Neuronal stem cell (in vitro differentiated cells): ENCODE data around the gene TPK1.

Source experiments
- DNase-seq: peaks from one replicate; pipeline ENCODE4 v3.0.0-alpha.2; 2013; ENCODE audit warnings: low spot score
- H2AFZ ChIP-seq: one replicate; pipeline ENCODE4 v1.6.1; 2013; ENCODE audit warnings: mild to moderate bottlenecking, low read length, inconsistent platforms
- H2AK5ac ChIP-seq: 2 replicates; pipeline ENCODE4 v1.6.1; 2013; ENCODE audit warnings: low read depth, mild to moderate bottlenecking, inconsistent platforms, low read length, moderate library complexity, mixed read lengths
- H2BK120ac ChIP-seq: 2 replicates; pipeline ENCODE4 v1.6.1; 2013; ENCODE audit warnings: low read depth, mild to moderate bottlenecking, inconsistent platforms, low read length, moderate library complexity, mixed read lengths
- H2BK12ac ChIP-seq: one replicate; pipeline ENCODE4 v1.6.1; 2013; ENCODE audit warnings: low read length, inconsistent platforms
- H2BK15ac ChIP-seq: 2 replicates; pipeline ENCODE4 v1.6.1; 2013; ENCODE audit warnings: mild to moderate bottlenecking, low read length, inconsistent platforms, mixed read lengths
- H2BK5ac ChIP-seq: one replicate; pipeline ENCODE4 v1.6.1; 2013; ENCODE audit warnings: inconsistent platforms, mild to moderate bottlenecking, low read length, moderate library complexity
- H3K14ac ChIP-seq: one replicate; pipeline ENCODE4 v1.6.1; 2013; ENCODE audit warnings: low read length, inconsistent platforms
- H3K18ac ChIP-seq: 2 replicates; pipeline ENCODE4 v1.6.1; 2013; ENCODE audit warnings: low read length, inconsistent platforms
- H3K23ac ChIP-seq: 2 replicates; pipeline ENCODE4 v1.6.1; 2013; ENCODE audit warnings: low read depth, mild to moderate bottlenecking, mixed read lengths, low read length, inconsistent platforms; ENCODE audit not compliant: poor library complexity
- H3K27ac ChIP-seq: replicated peaks from 3 replicates; pipeline ENCODE4 v1.5.1; 2013; ENCODE audit warnings: low read length, inconsistent platforms
- H3K27me3 ChIP-seq, 3 experiments: 2 replicates each; pipeline ENCODE4 v1.6.1; 2013; ENCODE audit warnings: low read length in 3 of 3, mild to moderate bottlenecking in 2 of 3, inconsistent platforms in 1 of 3, low read depth in 1 of 3, mixed read lengths in 1 of 3, moderate library complexity in 1 of 3; ENCODE audit not compliant: control insufficient read depth in 3 of 3, insufficient read depth in 3 of 3
- H3K36me3 ChIP-seq, 2 donors: replicated peaks in 1 of 2; 2 replicates each; pipeline ENCODE4 v1.6.1; 2013; ENCODE audit warnings: low read length in 2 of 2; ENCODE audit not compliant: control insufficient read depth in 2 of 2, insufficient read depth in 2 of 2
- H3K4ac ChIP-seq: 2 replicates; pipeline ENCODE4 v1.6.1; 2013; ENCODE audit warnings: inconsistent platforms, mild to moderate bottlenecking, low read length, moderate library complexity
- H3K4me1 ChIP-seq, 2 donors: 1 replicate in 1 of 2; 2 replicates in 1 of 2; pipeline ENCODE4 v1.6.1; 2013; ENCODE audit warnings: low read length in 2 of 2, low read depth in 1 of 2; ENCODE audit not compliant: control insufficient read depth in 2 of 2, insufficient read depth in 1 of 2
- H3K4me2 ChIP-seq: one replicate; pipeline ENCODE4 v1.6.1; 2013; ENCODE audit warnings: mild to moderate bottlenecking, low read length, inconsistent platforms; ENCODE audit not compliant: insufficient read depth, poor library complexity, severe bottlenecking
- H3K4me3 ChIP-seq, 2 donors: 2 replicates each; pipeline ENCODE4 v1.5.1; 2013; ENCODE audit warnings: low read length in 2 of 2, mild to moderate bottlenecking in 2 of 2, inconsistent platforms in 1 of 2, moderate library complexity in 1 of 2
- H3K79me1 ChIP-seq: one replicate; pipeline ENCODE4 v1.6.1; 2013; ENCODE audit warnings: low read depth, mild to moderate bottlenecking, inconsistent platforms, low read length, moderate library complexity
- H3K9ac ChIP-seq: one replicate; pipeline ENCODE4 v1.6.1; 2013; ENCODE audit warnings: mild to moderate bottlenecking, low read depth, low read length, inconsistent platforms; ENCODE audit not compliant: poor library complexity
- H3K9me3 ChIP-seq, 2 donors: replicated peaks in 1 of 2; 2 replicates each; pipeline versions ENCODE3 to v1.6.1; 2013; ENCODE audit warnings: low read length in 2 of 2, mild to moderate bottlenecking in 2 of 2, inconsistent platforms in 1 of 2, low read depth in 1 of 2, mixed read lengths in 1 of 2, moderate library complexity in 1 of 2; ENCODE audit not compliant: control insufficient read depth in 2 of 2, insufficient read depth in 1 of 2
- H4K8ac ChIP-seq: one replicate; pipeline ENCODE4 v1.6.1; 2013; ENCODE audit warnings: low read depth, mild to moderate bottlenecking, inconsistent platforms, low read length, moderate library complexity
- H4K91ac ChIP-seq: one replicate; pipeline ENCODE4 v1.6.1; 2013; ENCODE audit warnings: low read length, low read depth, mild to moderate bottlenecking, inconsistent platforms; ENCODE audit not compliant: poor library complexity
- WGBS, 2 donors: extraction: QIAGEN DNeasy Blood & Tissue Kit; methylation state at CpG; one replicate each; pipeline ENCODE4 v1.1.7; 2013; ENCODE audit warnings: missing lambda C conversion rate in 2 of 2, mixed read lengths in 1 of 2; ENCODE audit not compliant: insufficient read length in 2 of 2, insufficient replicate concordance in 1 of 2; ENCODE audit errors: extremely low coverage in 2 of 2; 5-methylcytosine and 5-hydroxymethylcytosine counted together

The TPK1 gene

DNA sequence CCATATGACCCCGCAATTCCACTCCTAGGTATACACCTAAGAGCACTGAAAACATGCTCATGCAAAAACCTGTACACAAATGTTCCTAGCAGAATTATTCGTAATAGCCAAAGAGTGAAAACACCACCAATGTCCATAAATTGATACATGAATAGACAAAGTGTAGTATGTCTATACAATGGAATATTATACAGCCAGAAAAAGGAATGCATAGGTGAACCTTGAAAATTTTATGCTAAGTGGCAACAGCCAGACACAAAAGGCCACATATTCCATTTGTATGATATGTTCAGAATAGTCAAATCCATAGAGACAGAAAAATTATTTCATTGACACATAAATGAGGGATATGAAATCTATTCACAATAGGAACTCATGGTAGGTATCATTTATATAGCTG lies 351.4 kb downstream of the TPK1 start:
- Histone ChIP-seq H3K18ac (no peak overlapping the region), H2BK15ac (no peak overlapping the region), H2BK5ac (no peak overlapping the region), H3K79me1 (no peaks in the 10 kb centered on the region), H3K9me3 (no peaks in the 10 kb centered on the region), H3K14ac (no peak overlapping the region), H3K36me3 (no peaks in the 10 kb centered on the region), H3K9ac (no peak overlapping the region), H2AK5ac (no peak overlapping the region), H3K27me3 (no peaks in the 10 kb centered on the region), H3K4me3 (no peak overlapping the region), H2AFZ (no peak overlapping the region), H3K4ac (no peak overlapping the region), H4K91ac (no peak overlapping the region), H2BK12ac (no peak overlapping the region), H4K8ac (no peak overlapping the region), H2BK120ac (no peak overlapping the region), H3K4me1 (peaks cover 0 to 1% of the 10 kb centered on the region in 2 donors), H3K4me2 (no peak overlapping the region), H3K23ac (no peak overlapping the region), H3K27ac (no peak overlapping the region)
- no peak for DNase-seq
- WGBS, 2 donors = no CpG with 5 or more reads among the region's 2 CpGs

GRCh38 chr7:144483189-144483588 lies 352.7 kb downstream of the TPK1 start:
- no peak overlapping the region for H3K4me2 ChIP-seq
- no peaks in the 10 kb centered on the region for H3K27me3 ChIP-seq
- no peak overlapping the region for H2BK120ac ChIP-seq
- no peak overlapping the region for H3K14ac ChIP-seq
- no peak overlapping the region for H3K4me3 ChIP-seq
- H2AFZ ChIP-seq = no peak overlapping the region
- no peak overlapping the region for H2BK12ac ChIP-seq
- H2AK5ac ChIP-seq = no peak overlapping the region
- H3K36me3 ChIP-seq = no peaks in the 10 kb centered on the region
- no peaks in the 10 kb centered on the region for H3K4me1 ChIP-seq
- no peak overlapping the region for H4K91ac ChIP-seq
- H3K9ac ChIP-seq = no peak overlapping the region
- no CpG with 5 or more reads among the region's 1 CpG for whole genome bisulfite sequencing, 2 donors
- no peak overlapping the region for H3K23ac ChIP-seq
- no peak overlapping the region for H3K27ac ChIP-seq
- H3K4ac ChIP-seq = no peak overlapping the region
- H2BK15ac ChIP-seq = no peak overlapping the region
- H3K79me1 ChIP-seq = no peaks in the 10 kb centered on the region
- H3K18ac ChIP-seq = no peak overlapping the region
- no peaks in the 10 kb centered on the region for H3K9me3 ChIP-seq
- DNase-seq = no peak
- H2BK5ac ChIP-seq = no peak overlapping the region
- no peak overlapping the region for H4K8ac ChIP-seq

GRCh38 chr7:144481833-144482232 lies 354.0 kb downstream of the TPK1 start:
- whole genome bisulfite sequencing, 2 donors = no CpG with 5 or more reads among the region's 3 CpGs
- H3K27ac ChIP-seq = no peak overlapping the region

GRCh38 chr7:144477348-144477747 lies 358.5 kb downstream of the TPK1 start:
- no peak overlapping the region for H3K14ac ChIP-seq
- H3K9me3 ChIP-seq = no peaks in the 10 kb centered on the region
- H3K4ac ChIP-seq = no peak overlapping the region
- H3K27ac ChIP-seq = no peak overlapping the region
- no peak overlapping the region for H2AK5ac ChIP-seq
- no peak overlapping the region for H2BK5ac ChIP-seq
- no peak overlapping the region for H3K9ac ChIP-seq
- no peak overlapping the region for H3K4me3 ChIP-seq
- no peak overlapping the region for H2BK12ac ChIP-seq
- H2AFZ ChIP-seq = no peak overlapping the region
- no peak overlapping the region for H3K18ac ChIP-seq
- no CpG with 5 or more reads among the region's 1 CpG for WGBS, 2 donors
- no peak overlapping the region for H2BK15ac ChIP-seq
- no peak overlapping the region for H3K4me2 ChIP-seq
- no peak overlapping the region for H4K8ac ChIP-seq
- H3K27me3 ChIP-seq = no peaks in the 10 kb centered on the region
- H4K91ac ChIP-seq = no peak overlapping the region
- DNase-seq = no peak
- H2BK120ac ChIP-seq = no peak overlapping the region
- no peaks in the 10 kb centered on the region for H3K79me1 ChIP-seq
- H3K4me1 ChIP-seq = no peaks in the 10 kb centered on the region
- no peak overlapping the region for H3K23ac ChIP-seq
- no peaks in the 10 kb centered on the region for H3K36me3 ChIP-seq

More at GRCh38 chr7:144481833-144482232, 354.0 kb downstream of the TPK1 start:
- H3K4me3 ChIP-seq = no peak overlapping the region
- DNase-seq = no peak
- no peak overlapping the region for H2BK120ac ChIP-seq
- H4K91ac ChIP-seq = no peak overlapping the region
- no peak overlapping the region for H2BK15ac ChIP-seq
- no peak overlapping the region for H4K8ac ChIP-seq
- H3K14ac ChIP-seq = no peak overlapping the region
- no peak overlapping the region for H3K4me2 ChIP-seq
- no peak overlapping the region for H3K9ac ChIP-seq
- no peak overlapping the region for H2AK5ac ChIP-seq
- no peak overlapping the region for H2BK5ac ChIP-seq
- H3K23ac ChIP-seq = no peak overlapping the region
- no peaks in the 10 kb centered on the region for H3K9me3 ChIP-seq
- H3K18ac ChIP-seq = no peak overlapping the region
- no peaks in the 10 kb centered on the region for H3K27me3 ChIP-seq
- H3K79me1 ChIP-seq = no peaks in the 10 kb centered on the region
- H2BK12ac ChIP-seq = no peak overlapping the region
- no peak overlapping the region for H3K4ac ChIP-seq
- H2AFZ ChIP-seq = no peak overlapping the region
- no peaks in the 10 kb centered on the region for H3K4me1 ChIP-seq
- H3K36me3 ChIP-seq = no peaks in the 10 kb centered on the region
